ENCODE results near the gene MLF1. TPM values are rescaled to one million over a fixed set of nuclear protein-coding genes. Genes with fewer than 3 reads are reported as not detected.

The MLF1 gene
- total RNA-seq = 100 to 1,000 TPM; 117 to 217 TPM

GRCh38 chr3:158570999-158571702 lies at the start of gene MLF1:
TSS of gene MLF1 (plus strand) at chr3:158571194. CDS start at chr3:158571301, 107 bp downstream.
- Histone ChIP-seq H3K4me1 (peaks cover 0 to 22% of the 10 kb centered on the region in 2 donors), H3K4me3 (peak within 1 kb of the TSS; percentile 52 to 70), H3K36me3 (no peaks in the 10 kb centered on the region), H3K27ac (peak within 1 kb of the TSS; percentile 91), H3K27me3 (no peaks in the 10 kb centered on the region), H3K9me3 (no peaks in the 10 kb centered on the region)
- TF ChIP-seq CTCF (IDR thresholded peaks at IDR 0.05) = no peak
- peak; percentile 99 for DNase-seq (ENCODE audit: low spot score)

GRCh38 chr3:158522221-158523136 lies 48.5 kb upstream of the MLF1 start:
- H3K9me3 ChIP-seq = no peaks in the 10 kb centered on the region
- no peaks in the 10 kb centered on the region for H3K36me3 ChIP-seq
- H3K27me3 ChIP-seq = no peaks in the 10 kb centered on the region
- TF ChIP-seq CTCF (IDR thresholded peaks at IDR 0.05) = no peak
- H3K27ac ChIP-seq = no peak overlapping the region
- no peak for DNase-seq (ENCODE audit: low spot score)
- H3K4me1 ChIP-seq = no peaks in the 10 kb centered on the region
- no peak overlapping the region for H3K4me3 ChIP-seq

- no peak for TF ChIP-seq CTCF (IDR thresholded peaks at IDR 0.05)
- Histone ChIP-seq H3K4me3 (no peak overlapping the region), H3K9me3 (no peaks in the 10 kb centered on the region), H3K27me3 (no peaks in the 10 kb centered on the region), H3K36me3 (no peaks in the 10 kb centered on the region), H3K27ac (no peak overlapping the region), H3K4me1 (no peaks in the 10 kb centered on the region)
- no peak for DNase-seq (ENCODE audit: low spot score)
Observed at GRCh38 chr3:158528076-158528674, 42.8 kb upstream of the MLF1 start.

- Histone ChIP-seq H3K27ac (no peak overlapping the region), H3K4me3 (no peak overlapping the region), H3K27me3 (no peaks in the 10 kb centered on the region), H3K9me3 (no peaks in the 10 kb centered on the region), H3K36me3 (no peaks in the 10 kb centered on the region), H3K4me1 (no peaks in the 10 kb centered on the region)
- DNase-seq (ENCODE audit: low spot score) = no peak
- no peak for TF ChIP-seq CTCF (IDR thresholded peaks at IDR 0.05)
Observed at GRCh38 chr3:158531334-158531733, 39.7 kb upstream of the MLF1 start.

- Histone ChIP-seq H3K27me3 (no peaks in the 10 kb centered on the region), H3K9me3 (no peaks in the 10 kb centered on the region), H3K27ac (no peak overlapping the region), H3K36me3 (no peaks in the 10 kb centered on the region), H3K4me3 (no peak overlapping the region), H3K4me1 (no peaks in the 10 kb centered on the region)
- no peak for DNase-seq (ENCODE audit: low spot score)
- peak in 1 of 2 donors; percentile 66 for TF ChIP-seq CTCF (IDR thresholded peaks at IDR 0.05)
Observed at GRCh38 chr3:158532099-158532734, 38.8 kb upstream of the MLF1 start.
